ENCODE measurements around the gene UVRAG.

DNA sequence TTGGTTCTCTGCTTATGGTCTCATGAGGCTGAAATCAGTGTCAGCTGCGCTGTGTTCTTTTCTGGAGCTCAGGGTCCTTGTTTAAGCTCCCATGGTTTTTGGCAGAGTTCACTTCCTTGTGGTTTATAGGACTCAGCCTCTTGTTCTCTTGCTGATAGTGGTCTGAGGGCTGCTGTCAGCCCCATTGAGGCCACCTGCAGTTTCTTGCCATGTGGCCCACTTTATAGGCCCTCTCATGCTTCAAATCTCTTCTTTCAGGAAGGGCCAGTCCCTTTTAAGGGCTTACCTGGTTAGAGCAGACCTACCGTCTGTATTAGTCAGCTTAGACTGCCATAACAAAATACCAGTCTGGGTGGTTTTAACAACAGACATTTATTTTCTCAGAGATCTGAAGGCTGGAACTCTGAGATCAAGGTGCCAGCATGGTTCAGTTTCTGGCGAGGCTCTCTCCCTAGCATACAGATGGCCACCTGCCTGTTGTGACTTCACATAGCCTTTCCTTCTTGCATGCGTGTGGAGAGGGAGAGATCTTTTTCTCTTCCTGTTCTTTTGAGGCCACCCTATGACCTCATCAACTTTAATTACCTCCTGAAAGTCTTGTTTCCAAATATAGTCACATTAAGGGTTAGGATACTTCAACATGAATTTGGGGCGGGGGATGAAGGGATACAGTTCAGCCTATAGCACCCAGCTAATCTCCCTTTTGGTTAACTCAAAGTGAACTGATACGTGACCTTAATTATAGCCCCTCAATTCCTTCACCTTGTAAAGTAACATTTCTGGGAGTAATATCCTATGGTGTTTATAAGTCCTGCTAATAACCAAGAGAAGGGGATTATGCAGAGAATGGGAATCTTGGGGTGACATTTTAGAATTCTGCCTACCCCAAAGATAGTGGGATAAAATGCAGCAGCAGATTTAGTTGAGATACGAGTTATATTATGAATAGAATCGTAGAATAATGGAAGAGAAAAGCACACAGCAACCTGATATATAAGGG lies 131.8 kb downstream of the UVRAG start:
- TF ChIP-seq HCFC1 (IDR thresholded peaks at IDR 0.05; ENCODE audit: low read depth, low read length): no peak
- TF ChIP-seq KLF13 (CRISPR knock-in tag; IDR thresholded peaks at IDR 0.05): no peak
- TF ChIP-seq, protein P1, sequence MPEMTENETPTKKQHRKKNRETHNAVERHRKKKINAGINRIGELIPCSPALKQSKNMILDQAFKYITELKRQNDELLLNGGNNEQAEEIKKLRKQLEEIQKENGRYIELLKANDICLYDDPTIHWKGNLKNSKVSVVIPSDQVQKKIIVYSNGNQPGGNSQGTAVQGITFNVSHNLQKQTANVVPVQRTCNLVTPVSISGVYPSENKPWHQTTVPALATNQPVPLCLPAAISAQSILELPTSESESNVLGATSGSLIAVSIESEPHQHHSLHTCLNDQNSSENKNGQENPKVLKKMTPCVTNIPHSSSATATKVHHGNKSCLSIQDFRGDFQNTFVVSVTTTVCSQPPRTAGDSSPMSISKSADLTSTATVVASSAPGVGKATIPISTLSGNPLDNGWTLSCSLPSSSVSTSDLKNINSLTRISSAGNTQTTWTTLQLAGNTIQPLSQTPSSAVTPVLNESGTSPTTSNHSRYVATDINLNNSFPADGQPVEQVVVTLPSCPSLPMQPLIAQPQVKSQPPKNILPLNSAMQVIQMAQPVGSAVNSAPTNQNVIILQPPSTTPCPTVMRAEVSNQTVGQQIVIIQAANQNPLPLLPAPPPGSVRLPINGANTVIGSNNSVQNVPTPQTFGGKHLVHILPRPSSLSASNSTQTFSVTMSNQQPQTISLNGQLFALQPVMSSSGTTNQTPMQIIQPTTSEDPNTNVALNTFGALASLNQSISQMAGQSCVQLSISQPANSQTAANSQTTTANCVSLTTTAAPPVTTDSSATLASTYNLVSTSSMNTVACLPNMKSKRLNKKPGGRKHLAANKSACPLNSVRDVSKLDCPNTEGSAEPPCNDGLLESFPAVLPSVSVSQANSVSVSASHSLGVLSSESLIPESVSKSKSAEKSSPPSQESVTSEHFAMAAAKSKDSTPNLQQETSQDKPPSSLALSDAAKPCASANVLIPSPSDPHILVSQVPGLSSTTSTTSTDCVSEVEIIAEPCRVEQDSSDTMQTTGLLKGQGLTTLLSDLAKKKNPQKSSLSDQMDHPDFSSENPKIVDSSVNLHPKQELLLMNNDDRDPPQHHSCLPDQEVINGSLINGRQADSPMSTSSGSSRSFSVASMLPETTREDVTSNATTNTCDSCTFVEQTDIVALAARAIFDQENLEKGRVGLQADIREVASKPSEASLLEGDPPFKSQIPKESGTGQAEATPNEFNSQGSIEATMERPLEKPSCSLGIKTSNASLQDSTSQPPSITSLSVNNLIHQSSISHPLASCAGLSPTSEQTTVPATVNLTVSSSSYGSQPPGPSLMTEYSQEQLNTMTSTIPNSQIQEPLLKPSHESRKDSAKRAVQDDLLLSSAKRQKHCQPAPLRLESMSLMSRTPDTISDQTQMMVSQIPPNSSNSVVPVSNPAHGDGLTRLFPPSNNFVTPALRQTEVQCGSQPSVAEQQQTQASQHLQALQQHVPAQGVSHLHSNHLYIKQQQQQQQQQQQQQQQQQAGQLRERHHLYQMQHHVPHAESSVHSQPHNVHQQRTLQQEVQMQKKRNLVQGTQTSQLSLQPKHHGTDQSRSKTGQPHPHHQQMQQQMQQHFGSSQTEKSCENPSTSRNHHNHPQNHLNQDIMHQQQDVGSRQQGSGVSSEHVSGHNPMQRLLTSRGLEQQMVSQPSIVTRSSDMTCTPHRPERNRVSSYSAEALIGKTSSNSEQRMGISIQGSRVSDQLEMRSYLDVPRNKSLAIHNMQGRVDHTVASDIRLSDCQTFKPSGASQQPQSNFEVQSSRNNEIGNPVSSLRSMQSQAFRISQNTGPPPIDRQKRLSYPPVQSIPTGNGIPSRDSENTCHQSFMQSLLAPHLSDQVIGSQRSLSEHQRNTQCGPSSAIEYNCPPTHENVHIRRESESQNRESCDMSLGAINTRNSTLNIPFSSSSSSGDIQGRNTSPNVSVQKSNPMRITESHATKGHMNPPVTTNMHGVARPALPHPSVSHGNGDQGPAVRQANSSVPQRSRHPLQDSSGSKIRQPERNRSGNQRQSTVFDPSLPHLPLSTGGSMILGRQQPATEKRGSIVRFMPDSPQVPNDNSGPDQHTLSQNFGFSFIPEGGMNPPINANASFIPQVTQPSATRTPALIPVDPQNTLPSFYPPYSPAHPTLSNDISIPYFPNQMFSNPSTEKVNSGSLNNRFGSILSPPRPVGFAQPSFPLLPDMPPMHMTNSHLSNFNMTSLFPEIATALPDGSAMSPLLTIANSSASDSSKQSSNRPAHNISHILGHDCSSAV (CRISPR knock-in tag; IDR thresholded peaks at IDR 0.05; ENCODE audit: borderline replicate concordance): no peak

Data from HepG2 (cell line).